K562 (cell line): ENCODE results near the gene DOCK6. TPM values are rescaled to one million over a fixed set of nuclear protein-coding genes. Genes with fewer than 3 reads are reported as not detected.
A peak's percentile ranks its signal among the peaks of the same experiment; 100 is the strongest.

Experiments used
- BACH1 ChIP-seq: fragments of 200-800 bp; sonication (Bioruptor generic); IDR thresholded peaks from 2 replicates; pipeline ENCODE4 v1.6.1; 2016; ENCODE audit warnings: missing genetic modification characterization, missing compliant biosample characterization
- BCOR ChIP-seq: fragments of 450-650 bp; IDR thresholded peaks from 2 replicates; pipeline ENCODE4 v1.6.1; 2016
- BHLHE40 ChIP-seq: IDR thresholded peaks from 2 replicates; pipeline ENCODE4 v1.6.1; 2011; ENCODE audit warnings: low read length, improper control_type of control experiment
- BRD9 ChIP-seq: fragments of 450-650 bp; IDR thresholded peaks from 2 replicates; pipeline ENCODE4 v1.6.1; 2018; ENCODE audit warnings: low read depth; ENCODE audit not compliant: partially characterized antibody
- CBFA2T3 ChIP-seq: fragments of 450-650 bp; IDR thresholded peaks from 2 replicates; pipeline ENCODE4 v1.6.1; 2017
- CGGBP1 ChIP-seq: fragments of 250-450 bp; sonication (Bioruptor Pico); IDR thresholded peaks from 2 replicates; pipeline ENCODE4 v1.9.0; 2021; ENCODE audit warnings: mild to moderate bottlenecking
- CTBP1 ChIP-seq: fragments of 450-650 bp; IDR thresholded peaks from 2 replicates; pipeline ENCODE4 v1.6.1; 2016; ENCODE audit warnings: borderline replicate concordance
- FOS ChIP-seq: IDR thresholded peaks from 3 replicates; pipeline ENCODE4 v1.6.1; 2011; ENCODE audit not compliant: insufficient read length; ENCODE audit errors: extremely low read depth
- GABPB2 ChIP-seq: fragments of 250-450 bp; sonication (Bioruptor Pico); conservative IDR thresholded peaks from 2 replicates; pipeline ENCODE4 v1.5.1; 2021; ENCODE audit warnings: mild to moderate bottlenecking
- HNRNPH1 ChIP-seq: fragments of 200-400 bp; formaldehyde crosslinking; optimal IDR thresholded peaks from 2 replicates; pipeline ENCODE3; 2017; ENCODE audit warnings: low read depth, mild to moderate bottlenecking, low read length, moderate library complexity
- MTA3 ChIP-seq: fragments of 450-650 bp; formaldehyde crosslinking; IDR thresholded peaks from 2 replicates; pipeline ENCODE4 v1.6.1; 2017; ENCODE audit warnings: mild to moderate bottlenecking, borderline replicate concordance
- PHF21A ChIP-seq: fragments of 450-650 bp; IDR thresholded peaks from 2 replicates; pipeline ENCODE4 v1.6.1; 2017; ENCODE audit warnings: low read depth, borderline replicate concordance
- PHTF2 ChIP-seq: fragments of 250-450 bp; sonication (Bioruptor Pico); IDR thresholded peaks from 2 replicates; pipeline ENCODE4 v1.5.0; 2021; ENCODE audit warnings: mild to moderate bottlenecking
- PTBP1 ChIP-seq: fragments of 200-400 bp; formaldehyde crosslinking; IDR thresholded peaks from 2 replicates; pipeline ENCODE4 v1.6.1; 2017; ENCODE audit warnings: low read depth, low read length
- PTRF ChIP-seq: fragments of 450-650 bp; IDR thresholded peaks from 2 replicates; pipeline ENCODE4 v1.6.1; 2016; ENCODE audit warnings: mild to moderate bottlenecking, missing genetic modification characterization, missing compliant biosample characterization
- RNF2 ChIP-seq: sonication (generic); IDR thresholded peaks from 2 replicates; pipeline ENCODE4 v1.6.1; 2016
- SAFB2 ChIP-seq: fragments of 200-400 bp; formaldehyde crosslinking; IDR thresholded peaks from 2 replicates; pipeline ENCODE4 v1.6.1; 2018; ENCODE audit warnings: borderline replicate concordance, low read length, low read depth, moderate library complexity; ENCODE audit not compliant: severe bottlenecking
- SAP30 ChIP-seq: fragments of 200-600 bp; sonication (generic); IDR thresholded peaks from 2 replicates; pipeline ENCODE4 v1.6.1; 2012; ENCODE audit warnings: borderline replicate concordance, low read depth, mild to moderate bottlenecking, moderate library complexity, low read length, control low read depth, inconsistent platforms; ENCODE audit not compliant: insufficient read depth, poor library complexity, severe bottlenecking
- STAT5A ChIP-seq: IDR thresholded peaks from 2 replicates; pipeline ENCODE4 v1.6.1; 2012; ENCODE audit warnings: low read length, inconsistent platforms, borderline replicate concordance
- ZBTB17 ChIP-seq: fragments of 450-650 bp; formaldehyde crosslinking; IDR thresholded peaks from 2 replicates; pipeline ENCODE4 v1.4.0; 2020; ENCODE audit warnings: mild to moderate bottlenecking
- ZKSCAN1 ChIP-seq: fragments of 150-350 bp; IDR thresholded peaks from 2 replicates; pipeline ENCODE4 v1.6.1; 2016; ENCODE audit warnings: low read depth, low read length
- ZNF217 ChIP-seq: sonication (generic); formaldehyde crosslinking; IDR thresholded peaks from 2 replicates; pipeline ENCODE4 v1.8.0; 2022; ENCODE audit warnings: mild to moderate bottlenecking, missing genetic modification reagents
- ZNF778 ChIP-seq: fragments of 450-650 bp; formaldehyde crosslinking; IDR thresholded peaks from 2 replicates; pipeline ENCODE4 v1.4.0; 2020; ENCODE audit warnings: mild to moderate bottlenecking, moderate library complexity
- ZSCAN32 ChIP-seq: fragments of 450-650 bp; formaldehyde crosslinking; IDR thresholded peaks from 2 replicates; pipeline ENCODE4 v1.4.0; 2020; ENCODE audit warnings: mild to moderate bottlenecking, moderate library complexity
- polyA plus RNA-seq, 8 experiments: library from polyadenylated mRNA; depleted of rRNA in 4 of 8; stranded (reverse) in 5 of 8; unstranded in 3 of 8; fragments of >200 nt; fragmentation: Nextera tagmentation in 2 of 8; fragmentation: Illumina TruSeq in 1 of 8; extraction: Ambion mirVana in 2 of 8; extraction: Trizol in 1 of 8; gene quantifications; 2 replicates each; pipeline versions ENCODE4 v1.2.1 to v1.2.3, GENCODE V29; 2011 to 2014; ENCODE audit warnings: inconsistent platforms in 1 of 8, missing spikeins in 1 of 8
- total RNA-seq, 7 experiments: library from RNA; depleted of rRNA in 6 of 7; stranded (reverse); fragments of >200 nt in 6 of 7; fragmentation: Illumina TruSeq in 2 of 7; extraction: Trizol in 2 of 7; gene quantifications; 2 replicates each; pipeline versions ENCODE4 v1.2.1 to v1.2.3, GENCODE V29; 2011 to 2021; ENCODE audit warnings: low replicate concordance in 1 of 7
- TF ChIP-seq, protein P1 (sequence below): fragments of 450-650 bp; formaldehyde crosslinking; IDR thresholded peaks from 2 replicates; pipeline ENCODE4 v1.4.0; 2020; ENCODE audit warnings: mild to moderate bottlenecking
- TF ChIP-seq, protein P2 (sequence below): fragments of 250-450 bp; sonication (Bioruptor Pico); IDR thresholded peaks from 2 replicates; pipeline ENCODE4 v1.8.0; 2022; ENCODE audit warnings: inconsistent platforms
- TF ChIP-seq, protein P3 (sequence below): fragments of 450-650 bp; formaldehyde crosslinking; IDR thresholded peaks from 2 replicates; pipeline ENCODE4 v1.4.0; 2022; ENCODE audit warnings: missing genetic modification characterization

Gene DOCK6
- total and polyA plus RNA-seq, 9 of the 15 experiments (the other 6 are each of a cell fraction or from before 2014, with no cell fraction given) = 0.35 to 19.3 (median 3.8) TPM

DNA sequence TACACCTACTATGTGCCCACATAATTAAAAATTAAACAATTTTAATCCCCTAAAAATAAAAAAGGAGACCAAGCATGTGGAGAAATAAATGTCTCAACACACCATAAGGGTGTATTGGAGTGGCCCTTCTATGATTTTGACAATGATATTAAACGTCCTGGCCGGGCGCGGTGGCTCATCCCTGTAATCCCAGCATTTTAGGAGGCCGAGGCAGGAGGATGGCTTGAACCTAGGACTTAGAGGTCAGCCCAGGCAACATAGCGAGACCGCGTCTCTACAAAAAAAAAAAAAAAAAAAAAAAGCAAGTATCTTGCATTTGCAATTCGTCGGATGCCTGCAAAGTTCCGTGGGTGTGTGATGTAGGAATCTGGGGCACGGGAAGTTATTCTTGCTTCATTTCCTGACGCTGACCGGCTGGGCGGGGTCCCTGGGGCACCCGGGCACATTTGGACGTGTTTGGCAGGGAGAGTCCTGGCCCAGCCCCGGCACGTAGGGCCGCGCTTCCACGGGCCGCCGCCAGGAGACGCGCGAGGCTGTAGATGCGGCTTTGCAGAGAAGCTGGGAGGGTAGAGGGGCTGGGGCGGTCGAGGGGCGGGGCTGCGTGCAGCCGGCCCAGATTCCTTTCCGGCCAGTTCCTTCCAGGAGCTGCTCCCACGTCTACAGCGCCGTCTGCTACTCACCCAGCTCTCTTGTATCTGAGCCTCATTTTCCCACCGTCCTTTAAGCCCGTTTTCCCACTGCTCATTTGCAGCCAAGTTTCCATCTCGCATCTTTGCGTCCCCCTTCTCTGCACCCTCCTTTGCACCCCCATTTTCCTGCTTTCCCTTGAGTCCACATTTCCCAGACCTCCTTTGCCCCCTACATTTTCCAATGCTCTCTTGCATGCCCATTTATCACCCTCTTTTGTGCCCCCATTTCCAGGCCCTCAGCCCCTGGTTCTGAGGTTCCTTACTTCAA, 31.4 kb upstream of the DOCK6 start (continued):
- TF ChIP-seq BACH1 (tag) = no peak
- TF ChIP-seq BRD9 = no peak
- no peak for TF ChIP-seq PHTF2 (CRISPR knock-in tag)
- no peak for TF ChIP-seq HNRNPH1
- no peak for TF ChIP-seq RNF2
- no peak for TF ChIP-seq CBFA2T3
- TF ChIP-seq, protein P1, sequence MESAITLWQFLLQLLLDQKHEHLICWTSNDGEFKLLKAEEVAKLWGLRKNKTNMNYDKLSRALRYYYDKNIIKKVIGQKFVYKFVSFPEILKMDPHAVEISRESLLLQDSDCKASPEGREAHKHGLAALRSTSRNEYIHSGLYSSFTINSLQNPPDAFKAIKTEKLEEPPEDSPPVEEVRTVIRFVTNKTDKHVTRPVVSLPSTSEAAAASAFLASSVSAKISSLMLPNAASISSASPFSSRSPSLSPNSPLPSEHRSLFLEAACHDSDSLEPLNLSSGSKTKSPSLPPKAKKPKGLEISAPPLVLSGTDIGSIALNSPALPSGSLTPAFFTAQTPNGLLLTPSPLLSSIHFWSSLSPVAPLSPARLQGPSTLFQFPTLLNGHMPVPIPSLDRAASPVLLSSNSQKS (CRISPR knock-in tag) = no peak
- TF ChIP-seq MTA3 = no peak
- TF ChIP-seq FOS = no peak
- TF ChIP-seq, protein P2, sequence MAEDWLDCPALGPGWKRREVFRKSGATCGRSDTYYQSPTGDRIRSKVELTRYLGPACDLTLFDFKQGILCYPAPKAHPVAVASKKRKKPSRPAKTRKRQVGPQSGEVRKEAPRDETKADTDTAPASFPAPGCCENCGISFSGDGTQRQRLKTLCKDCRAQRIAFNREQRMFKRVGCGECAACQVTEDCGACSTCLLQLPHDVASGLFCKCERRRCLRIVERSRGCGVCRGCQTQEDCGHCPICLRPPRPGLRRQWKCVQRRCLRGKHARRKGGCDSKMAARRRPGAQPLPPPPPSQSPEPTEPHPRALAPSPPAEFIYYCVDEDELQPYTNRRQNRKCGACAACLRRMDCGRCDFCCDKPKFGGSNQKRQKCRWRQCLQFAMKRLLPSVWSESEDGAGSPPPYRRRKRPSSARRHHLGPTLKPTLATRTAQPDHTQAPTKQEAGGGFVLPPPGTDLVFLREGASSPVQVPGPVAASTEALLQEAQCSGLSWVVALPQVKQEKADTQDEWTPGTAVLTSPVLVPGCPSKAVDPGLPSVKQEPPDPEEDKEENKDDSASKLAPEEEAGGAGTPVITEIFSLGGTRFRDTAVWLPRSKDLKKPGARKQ (CRISPR knock-in tag) = no peak
- TF ChIP-seq CGGBP1 (CRISPR knock-in tag) = no peak
- no peak for TF ChIP-seq ZKSCAN1
- TF ChIP-seq SAFB2 = no peak
- no peak for TF ChIP-seq ZNF217 (CRISPR knock-in tag)
- TF ChIP-seq SAP30 = no peak
- peak; percentile 66; the same call in 1 of the 2 replicates for TF ChIP-seq CTBP1
- no peak for TF ChIP-seq GABPB2 (CRISPR knock-in tag)
- no peak for TF ChIP-seq ZNF778
- TF ChIP-seq ZBTB17 (CRISPR knock-in tag) = no peak
- TF ChIP-seq PTBP1 = no peak
- TF ChIP-seq PTRF = no peak
- TF ChIP-seq, protein P3, sequence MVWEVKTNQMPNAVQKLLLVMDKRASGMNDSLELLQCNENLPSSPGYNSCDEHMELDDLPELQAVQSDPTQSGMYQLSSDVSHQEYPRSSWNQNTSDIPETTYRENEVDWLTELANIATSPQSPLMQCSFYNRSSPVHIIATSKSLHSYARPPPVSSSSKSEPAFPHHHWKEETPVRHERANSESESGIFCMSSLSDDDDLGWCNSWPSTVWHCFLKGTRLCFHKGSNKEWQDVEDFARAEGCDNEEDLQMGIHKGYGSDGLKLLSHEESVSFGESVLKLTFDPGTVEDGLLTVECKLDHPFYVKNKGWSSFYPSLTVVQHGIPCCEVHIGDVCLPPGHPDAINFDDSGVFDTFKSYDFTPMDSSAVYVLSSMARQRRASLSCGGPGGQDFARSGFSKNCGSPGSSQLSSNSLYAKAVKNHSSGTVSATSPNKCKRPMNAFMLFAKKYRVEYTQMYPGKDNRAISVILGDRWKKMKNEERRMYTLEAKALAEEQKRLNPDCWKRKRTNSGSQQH (CRISPR knock-in tag) = no peak
- TF ChIP-seq BCOR = no peak
- TF ChIP-seq STAT5A = no peak
- no peak for TF ChIP-seq PHF21A
- peak; percentile 35; the same call in 1 of the 2 replicates for TF ChIP-seq BHLHE40
- no peak for TF ChIP-seq ZSCAN32 (CRISPR knock-in tag)
